ENCODE results near the gene ELFN1. TPM values are rescaled to one million over a fixed set of nuclear protein-coding genes. Genes with fewer than 3 reads are reported as not detected.

Gene ELFN1
- total and polyA plus RNA-seq, 8 donors, result 0.20 to 0.94 (median 0.73) TPM

GRCh38 chr7:1672851-1673486 lies 2.9 kb downstream of the ELFN1 start:
- no peaks in the 10 kb centered on the region for H3K4me1 ChIP-seq
- H3K27ac ChIP-seq, result no peak overlapping the region
- ATAC-seq (no peak), DNase-seq (peak in 1 of 6 donors; percentile 28), FAIRE-seq (no peak)
- TF ChIP-seq, protein P1, sequence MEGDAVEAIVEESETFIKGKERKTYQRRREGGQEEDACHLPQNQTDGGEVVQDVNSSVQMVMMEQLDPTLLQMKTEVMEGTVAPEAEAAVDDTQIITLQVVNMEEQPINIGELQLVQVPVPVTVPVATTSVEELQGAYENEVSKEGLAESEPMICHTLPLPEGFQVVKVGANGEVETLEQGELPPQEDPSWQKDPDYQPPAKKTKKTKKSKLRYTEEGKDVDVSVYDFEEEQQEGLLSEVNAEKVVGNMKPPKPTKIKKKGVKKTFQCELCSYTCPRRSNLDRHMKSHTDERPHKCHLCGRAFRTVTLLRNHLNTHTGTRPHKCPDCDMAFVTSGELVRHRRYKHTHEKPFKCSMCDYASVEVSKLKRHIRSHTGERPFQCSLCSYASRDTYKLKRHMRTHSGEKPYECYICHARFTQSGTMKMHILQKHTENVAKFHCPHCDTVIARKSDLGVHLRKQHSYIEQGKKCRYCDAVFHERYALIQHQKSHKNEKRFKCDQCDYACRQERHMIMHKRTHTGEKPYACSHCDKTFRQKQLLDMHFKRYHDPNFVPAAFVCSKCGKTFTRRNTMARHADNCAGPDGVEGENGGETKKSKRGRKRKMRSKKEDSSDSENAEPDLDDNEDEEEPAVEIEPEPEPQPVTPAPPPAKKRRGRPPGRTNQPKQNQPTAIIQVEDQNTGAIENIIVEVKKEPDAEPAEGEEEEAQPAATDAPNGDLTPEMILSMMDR (IDR thresholded peaks at IDR 0.05), result no peak
- no peak overlapping the region for H3K4me3 ChIP-seq
- intact Hi-C loops (cut with DNase I), result no loop called here
- peaks cover 0 to 15% (median 0%) of the 10 kb centered on the region in 4 donors for H3K27me3 ChIP-seq
- WGBS, 2 donors, result 64 to 78% methylated on average over 23 of the region's 23 CpGs
- no peaks in the 10 kb centered on the region for H3K9me3 ChIP-seq
- no peaks in the 10 kb centered on the region for H3K36me3 ChIP-seq

GRCh38 chr7:1673581-1674118 lies 3.6 kb downstream of the ELFN1 start:
- no peak for FAIRE-seq
- H3K27me3 ChIP-seq, result peaks cover 0 to 15% (median 0%) of the 10 kb centered on the region in 4 donors
- intact Hi-C loops (cut with DNase I), result no loop called here

DNA sequence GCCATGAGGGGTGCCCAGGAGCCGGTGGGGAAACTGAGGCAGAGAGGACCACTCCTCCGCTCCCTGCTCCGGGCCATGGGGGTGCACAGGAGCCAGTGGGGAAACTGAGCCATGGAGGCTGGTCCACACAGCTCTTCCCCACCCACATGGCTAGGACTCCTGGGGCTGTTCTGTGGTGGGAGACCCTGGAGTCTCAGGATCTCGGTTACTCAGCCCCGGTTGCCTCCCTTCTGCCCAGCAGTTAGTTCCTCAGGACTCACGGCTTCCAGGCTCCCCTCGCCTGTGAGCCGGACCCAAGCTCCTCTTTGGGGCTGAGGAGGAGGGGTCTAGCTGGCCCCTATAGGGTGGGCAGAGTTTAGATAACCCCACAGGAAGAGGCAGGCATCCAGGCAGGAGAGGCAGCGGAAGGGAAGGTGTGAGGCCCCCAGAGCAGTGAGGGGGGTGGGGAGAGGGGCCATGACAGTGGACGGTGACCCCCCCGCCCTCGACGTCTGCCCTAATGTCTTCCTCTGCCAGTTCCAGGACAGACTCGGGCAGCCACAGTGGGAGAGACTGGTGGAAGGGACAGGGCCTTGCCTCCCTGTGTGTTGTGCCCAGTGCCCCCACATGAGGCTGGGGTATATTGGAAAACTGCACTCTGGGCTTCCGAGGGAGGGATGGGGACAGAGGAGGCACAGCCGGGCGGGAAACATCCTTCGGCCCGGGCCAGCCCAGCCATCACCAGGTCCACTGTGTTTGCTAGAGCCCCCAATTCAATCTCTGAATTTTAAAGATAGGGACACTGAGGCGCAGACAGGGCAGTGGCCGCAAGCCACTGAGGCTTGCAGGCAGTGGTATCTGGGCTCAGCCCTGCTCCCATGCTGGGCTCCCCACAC lies 4.3 kb downstream of the ELFN1 start:
- H3K9me3 ChIP-seq, result no peaks in the 10 kb centered on the region
- no peaks in the 10 kb centered on the region for H3K4me1 ChIP-seq
- H3K4me3 ChIP-seq, result no peak overlapping the region
- no peak overlapping the region for H3K27ac ChIP-seq
- intact Hi-C loops (cut with DNase I), result no loop called here
- DNase-seq (peak in 1 of 6 donors; percentile 25), FAIRE-seq (no peak), ATAC-seq (no peak)
- TF ChIP-seq, protein P1 (IDR thresholded peaks at IDR 0.05), result no peak
- peaks cover 0 to 13% (median 0%) of the 10 kb centered on the region in 4 donors for H3K27me3 ChIP-seq
- no peaks in the 10 kb centered on the region for H3K36me3 ChIP-seq
- 59 to 80% methylated on average over 21 of the region's 21 CpGs for WGBS, 2 donors

More at GRCh38 chr7:1673581-1674118, 3.6 kb downstream of the ELFN1 start:
- H3K36me3 ChIP-seq, result no peaks in the 10 kb centered on the region
- no peak overlapping the region for H3K4me3 ChIP-seq
- no peaks in the 10 kb centered on the region for H3K4me1 ChIP-seq
- WGBS, 2 donors, result 65 to 77% methylated on average over 14 of the region's 14 CpGs
- no peaks in the 10 kb centered on the region for H3K9me3 ChIP-seq
- H3K27ac ChIP-seq, result no peak overlapping the region
- TF ChIP-seq, protein P1 (IDR thresholded peaks at IDR 0.05), result no peak
- peak in 2 of 6 donors; percentile 14 to 43 for DNase-seq
- ATAC-seq, result no peak

DNA sequence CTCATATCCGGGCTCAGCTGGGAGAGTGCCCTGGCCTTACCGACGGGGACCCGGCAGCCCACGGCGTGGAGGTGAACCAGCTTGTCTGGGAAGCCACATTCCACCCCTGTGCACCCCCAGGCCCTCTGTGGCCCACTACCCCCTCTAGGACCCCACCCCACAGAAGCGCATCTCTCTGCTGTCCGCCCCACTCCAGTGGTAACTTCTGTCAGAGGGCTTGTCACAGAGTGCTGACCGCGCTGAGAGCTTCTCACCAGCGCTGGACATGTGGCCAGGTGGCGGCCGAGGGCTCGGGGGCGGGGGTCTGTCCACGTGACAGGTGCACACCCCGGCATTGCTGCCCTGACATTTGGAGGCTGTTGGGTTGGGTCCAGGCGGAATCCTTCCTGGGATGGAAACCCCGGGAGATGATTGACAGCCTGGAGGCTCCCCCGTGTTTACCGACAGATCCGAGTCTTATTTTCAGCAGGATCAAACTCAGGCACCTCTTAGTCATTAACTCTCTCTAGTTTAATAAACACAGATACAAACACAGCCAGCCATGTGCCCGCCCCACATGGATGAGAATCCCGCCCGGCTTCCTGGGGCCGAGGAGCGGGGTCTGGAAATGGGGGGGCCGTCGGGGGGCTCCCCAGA lies 5.1 kb downstream of the ELFN1 start:
- ATAC-seq (no peak), DNase-seq (peak in 3 of 6 donors; percentile 18 to 54 (median 43)), FAIRE-seq (no peak)
- Histone ChIP-seq H3K9me3 (no peaks in the 10 kb centered on the region), H3K36me3 (no peaks in the 10 kb centered on the region), H3K4me1 (no peaks in the 10 kb centered on the region), H3K27ac (no peak overlapping the region), H3K27me3 (peaks cover 0 to 12% (median 0%) of the 10 kb centered on the region in 4 donors), H3K4me3 (no peak overlapping the region)
- WGBS, 2 donors, result 44 to 49% methylated on average over 28 to 29 of the region's 29 CpGs
- TF ChIP-seq, protein P1 (IDR thresholded peaks at IDR 0.05), result no peak
- intact Hi-C loops (cut with DNase I), result no loop called here
